NCI-H446 (cell line): ENCODE results near the gene APRT.

Experiments
- DNase-seq, 2 experiments: peaks; one replicate each; lab custom pipeline; 2025; lab: John Stamatoyannopoulos, UW

Gene APRT

DNA sequence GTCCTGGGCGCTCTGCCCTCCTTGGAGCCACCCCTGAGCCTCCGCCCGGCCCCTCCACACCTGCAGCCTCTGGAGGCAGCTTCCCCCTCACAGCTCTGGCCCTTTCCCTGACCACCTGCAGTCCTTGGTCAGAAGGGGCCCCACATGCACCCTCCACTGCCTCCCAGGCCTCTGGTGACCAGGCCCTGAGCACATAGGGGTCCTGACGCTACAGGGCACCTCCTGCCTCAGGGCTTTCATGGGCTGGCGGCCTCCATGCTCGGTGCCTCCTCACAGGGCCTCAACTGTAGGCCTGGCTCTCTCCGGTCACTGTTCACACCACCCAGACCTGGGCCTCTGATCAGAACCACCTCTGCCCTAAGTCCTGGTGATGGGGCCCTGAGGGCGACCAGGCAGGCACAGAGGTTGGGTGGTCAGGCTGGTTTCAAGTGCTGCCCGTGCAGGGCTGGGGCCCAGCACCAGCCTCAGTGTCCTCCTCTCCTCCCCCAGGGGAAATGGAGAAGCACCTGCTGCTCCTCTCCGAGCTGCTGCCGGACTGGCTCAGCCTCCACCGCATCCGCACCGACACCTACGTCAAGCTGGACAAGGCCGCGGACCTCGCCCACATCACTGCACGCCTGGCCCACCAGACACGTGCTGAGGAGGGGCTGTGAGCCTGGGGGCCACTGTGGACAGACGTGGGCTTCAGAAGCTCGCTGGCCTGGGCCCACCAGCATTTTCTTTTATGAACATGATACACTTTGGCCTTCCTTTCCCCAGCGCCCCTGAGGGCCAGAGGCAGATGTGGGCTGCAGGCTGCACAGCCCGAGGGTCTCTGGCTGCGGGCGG is 3.9 kb downstream of the APRT start:
- no peak for DNase-seq

- DNase-seq, result no peak
These were observed 4.5 kb downstream of the APRT start for GRCh38 chr16:88807142-88807625.

GRCh38 chr16:88806491-88807111 is 5.1 kb downstream of the APRT start:
- no peak for DNase-seq

GRCh38 chr16:88805887-88806393 is 5.8 kb downstream of the APRT start:
- no peak for DNase-seq

DNA sequence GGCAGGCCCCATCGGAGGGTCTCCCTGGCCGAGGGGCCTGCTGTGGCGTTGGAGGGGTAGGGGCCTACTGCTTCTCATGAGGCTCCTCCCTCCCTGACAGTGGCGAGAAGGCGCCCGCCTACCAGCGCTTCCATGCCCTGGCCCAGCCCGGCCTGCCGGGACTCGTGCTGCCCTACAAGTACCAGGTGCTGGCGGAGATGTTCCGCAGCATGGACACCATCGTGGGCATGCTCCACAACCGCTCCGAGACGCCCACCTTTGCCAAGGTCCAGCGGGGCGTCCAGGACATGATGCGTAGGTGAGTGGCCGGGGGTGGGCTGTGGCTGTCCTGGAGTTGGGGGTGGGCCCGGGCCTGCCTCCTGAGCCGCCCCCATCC is 6.4 kb downstream of the APRT start:
- no peak for DNase-seq

DNA sequence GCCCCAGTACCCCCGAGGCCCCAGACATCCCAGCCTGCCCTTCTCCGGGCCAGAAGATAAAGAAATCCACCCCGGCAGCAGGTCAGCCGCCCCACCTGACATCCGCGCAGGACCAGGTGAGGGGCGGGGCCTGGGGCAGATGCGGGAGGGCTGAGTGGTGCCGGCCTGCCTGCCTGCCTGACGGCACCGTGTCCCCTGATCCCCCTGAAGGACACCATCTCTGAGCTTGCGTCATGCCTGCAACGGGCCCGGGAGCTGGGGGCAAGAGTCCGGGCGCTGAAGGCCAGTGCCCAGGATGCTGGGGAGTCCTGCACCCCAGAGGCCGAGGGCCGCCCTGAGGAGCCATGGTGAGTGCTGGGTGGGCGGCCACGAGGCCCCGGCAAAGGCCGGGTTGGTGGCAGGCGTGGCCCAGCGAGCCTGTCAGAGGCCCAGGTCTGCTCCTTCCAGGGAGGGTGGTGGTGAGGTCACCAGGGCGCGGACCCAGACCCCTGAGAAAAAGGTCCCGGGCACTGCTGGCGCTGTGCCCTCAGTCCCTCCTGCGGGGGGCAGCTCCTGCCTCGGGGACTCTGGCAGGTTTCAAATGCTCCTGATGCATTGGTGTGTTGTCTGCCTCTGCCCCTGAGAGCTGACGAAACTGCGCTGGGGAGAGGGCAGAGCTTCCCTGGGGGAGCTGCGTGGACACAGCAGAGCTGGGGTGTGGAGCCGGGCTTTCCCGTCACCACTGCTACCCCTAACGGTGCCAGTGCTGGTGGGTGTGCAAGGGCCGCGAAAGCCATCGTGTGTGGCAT is 7.0 kb downstream of the APRT start:
- no peak for DNase-seq

GRCh38 chr16:88804173-88804551 is 7.6 kb downstream of the APRT start:
- no peak for DNase-seq

GRCh38 chr16:88803264-88803987 is 8.3 kb downstream of the APRT start, which contains the start of gene CDT1:
TSS of gene CDT1 (plus strand) at chr16:88803789. CDS start at chr16:88803832, 43 bp downstream.
- DNase-seq, result peak; percentile 29 to 83

GRCh38 chr16:88800277-88800592 is 11.5 kb downstream of the APRT start:
- no peak for DNase-seq

DNA sequence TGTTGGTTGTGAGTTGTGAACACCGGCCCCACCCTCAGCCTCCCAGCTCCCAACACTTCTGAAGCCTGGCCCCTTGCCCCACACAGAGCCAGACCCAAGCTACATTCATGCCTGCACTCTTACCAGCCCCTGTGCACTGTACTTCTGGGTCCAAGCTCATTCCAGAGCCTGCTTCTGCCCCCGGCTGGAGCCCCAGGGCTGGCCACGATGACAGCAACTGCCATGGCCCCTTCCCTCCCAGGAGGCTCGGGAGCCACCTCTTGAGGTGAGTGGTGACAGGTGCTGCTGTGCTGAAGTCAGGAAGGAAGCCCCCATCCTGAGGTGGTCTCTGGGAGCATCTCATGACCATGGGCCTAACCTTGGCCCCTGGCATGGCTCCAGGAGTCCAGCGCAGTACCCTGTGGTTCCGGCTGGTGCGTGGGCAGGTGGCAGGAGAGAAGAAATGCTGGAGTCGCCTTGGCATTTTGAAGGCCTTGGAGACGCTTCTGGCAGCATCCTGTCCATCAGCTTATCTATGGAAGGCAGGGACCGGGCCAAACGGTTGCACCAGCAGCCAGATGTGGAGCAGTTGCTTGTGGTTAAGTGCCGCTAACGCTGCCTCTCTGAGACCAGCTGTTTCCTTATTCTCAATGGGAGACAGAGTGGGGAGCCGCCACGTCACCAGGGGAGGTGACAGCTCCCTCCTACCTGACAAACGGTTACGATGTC is 12.0 kb downstream of the APRT start:
- no peak for DNase-seq

GRCh38 chr16:88798772-88799455 is 12.8 kb downstream of the APRT start:
- peak; percentile 35 to 78 for DNase-seq

GRCh38 chr16:88798073-88798472 is 13.7 kb downstream of the APRT start:
- DNase-seq, result no peak

GRCh38 chr16:88796278-88796677 is 15.4 kb downstream of the APRT start:
- no peak for DNase-seq

DNA sequence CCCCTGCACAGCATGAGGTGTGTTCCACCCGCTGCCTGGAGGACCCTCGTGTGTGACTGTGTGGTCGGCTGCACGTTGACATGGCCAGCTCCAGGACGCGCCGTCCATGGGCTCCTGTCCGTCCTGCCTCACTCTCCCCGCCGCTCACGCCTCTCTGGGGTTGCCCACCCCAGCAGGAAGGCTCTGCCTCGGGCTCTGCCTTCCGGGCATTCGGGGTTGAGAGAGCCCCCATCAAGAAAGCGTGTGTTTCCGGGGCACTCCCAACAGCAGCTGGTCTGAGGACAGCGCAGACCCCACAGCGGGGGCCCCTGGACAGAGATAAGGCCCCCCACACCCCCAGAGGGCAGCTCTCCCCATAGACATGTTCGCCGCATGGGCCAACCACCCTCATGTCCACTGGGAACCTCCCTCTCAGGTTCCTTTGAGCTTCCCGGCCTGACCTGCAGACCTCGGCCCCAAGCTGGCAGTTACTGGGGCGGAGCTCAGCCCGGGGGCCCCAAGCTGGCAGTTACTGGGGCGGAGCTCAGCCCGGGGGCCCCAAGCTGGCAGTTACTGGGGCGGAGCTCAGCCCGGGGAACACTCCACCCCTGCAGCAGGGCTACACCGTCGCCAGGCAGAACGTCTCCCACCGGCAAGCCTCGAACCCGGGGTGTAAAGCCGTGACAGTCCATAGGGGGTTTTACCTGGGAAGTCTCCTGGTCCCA is 18.3 kb downstream of the APRT start:
- DNase-seq, result no peak

DNA sequence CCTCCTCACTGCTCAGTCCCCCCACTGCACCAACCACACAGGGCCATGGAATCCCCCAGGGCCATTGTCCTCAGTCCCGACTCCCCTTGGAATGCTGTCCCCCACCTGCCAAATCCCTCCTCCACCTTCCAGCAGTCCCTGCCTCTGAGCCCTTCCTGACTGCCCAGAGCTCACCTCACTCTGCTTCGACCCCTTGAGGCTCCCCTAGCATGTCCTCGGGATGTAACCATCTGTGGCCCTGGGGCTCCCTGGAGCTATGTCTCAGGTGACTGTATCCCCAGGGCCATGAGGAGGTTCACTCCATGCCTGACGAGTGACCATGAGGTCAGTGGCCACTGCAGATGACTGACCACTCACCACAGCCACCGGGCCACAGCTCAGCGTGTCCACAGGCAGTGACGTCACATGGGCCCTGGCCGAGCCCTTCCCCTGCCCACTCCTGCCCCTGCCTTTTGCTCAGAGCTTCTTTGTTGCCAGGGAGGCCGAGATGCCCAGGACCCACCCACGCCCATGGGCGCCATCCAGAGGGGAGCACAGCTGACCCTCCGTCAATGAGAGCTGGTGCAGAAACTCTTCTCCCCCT is 19.0 kb downstream of the APRT start:
- DNase-seq, result no peak

DNA sequence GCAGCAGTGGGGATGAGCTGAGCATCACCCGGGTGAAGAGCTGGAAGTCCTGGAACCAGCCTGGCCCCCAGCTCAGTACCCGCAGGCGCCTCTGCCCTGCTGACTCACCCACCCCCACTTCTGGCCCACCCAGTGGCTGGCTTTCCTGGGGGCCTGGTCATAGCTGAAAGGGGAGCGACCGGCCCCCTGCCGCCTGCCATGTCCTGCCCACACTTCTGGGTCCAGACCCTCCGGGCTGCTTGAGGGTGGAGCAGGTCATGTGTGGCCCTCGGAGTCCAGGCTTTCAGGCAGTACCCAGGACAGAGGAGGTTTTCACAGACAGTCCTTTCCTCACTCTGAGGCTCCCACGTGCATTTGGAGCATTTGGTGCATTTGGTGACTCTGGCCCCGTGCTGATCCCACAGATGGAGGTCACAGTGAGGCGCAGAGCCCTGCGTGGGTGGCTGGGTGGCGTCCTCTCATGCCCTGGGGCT is 19.6 kb downstream of the APRT start:
- no peak for DNase-seq

- no peak for DNase-seq
These were observed 21.2 kb downstream of the APRT start for GRCh38 chr16:88790312-88791211.

- DNase-seq, result no peak
These were observed 22.1 kb downstream of the APRT start for GRCh38 chr16:88789594-88789993.
